Keratinocyte (primary cell): ENCODE data around the gene SLX4.

Experiments used
- EZH2 ChIP-seq: IDR thresholded peaks from one replicate; pipeline ENCODE4 v1.6.1; 2012; ENCODE audit warnings: inconsistent platforms, mild to moderate bottlenecking, low read length, moderate library complexity
- TF ChIP-seq, protein P1 (sequence below), 3 experiments: IDR thresholded peaks in 1 of 3; conservative IDR thresholded peaks in 1 of 3; optimal IDR thresholded peaks in 1 of 3; 2 replicates in 2 of 3; 3 replicates in 1 of 3; pipeline versions ENCODE3 to v1.5.1; 2011; ENCODE audit warnings: low read length in 3 of 3, mild to moderate bottlenecking in 3 of 3, moderate library complexity in 2 of 3, control low read depth in 1 of 3, inconsistent platforms in 1 of 3; ENCODE audit not compliant: insufficient read depth in 2 of 3; ENCODE audit errors: extremely low read depth in 1 of 3

DNA sequence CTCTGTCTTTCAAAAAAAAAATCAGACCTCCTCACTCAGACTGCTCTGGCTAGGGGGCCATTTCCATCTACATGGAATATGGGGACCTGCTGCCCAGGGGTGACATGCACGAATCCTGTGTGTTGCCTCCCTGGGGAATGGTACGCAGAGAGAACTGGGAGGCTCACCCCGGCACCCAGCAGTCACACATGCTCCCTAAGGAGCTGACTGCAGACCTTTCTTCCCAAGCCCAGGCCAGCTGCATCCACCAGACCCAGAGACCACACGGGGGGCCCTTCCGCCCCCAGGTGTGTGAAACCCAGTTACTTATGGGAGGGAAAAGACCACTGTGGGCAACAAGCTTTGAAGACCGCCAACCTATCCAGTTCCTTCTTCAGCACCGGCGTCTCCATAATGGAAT lies 27.0 kb downstream of the SLX4 start:
- TF ChIP-seq, protein P1, sequence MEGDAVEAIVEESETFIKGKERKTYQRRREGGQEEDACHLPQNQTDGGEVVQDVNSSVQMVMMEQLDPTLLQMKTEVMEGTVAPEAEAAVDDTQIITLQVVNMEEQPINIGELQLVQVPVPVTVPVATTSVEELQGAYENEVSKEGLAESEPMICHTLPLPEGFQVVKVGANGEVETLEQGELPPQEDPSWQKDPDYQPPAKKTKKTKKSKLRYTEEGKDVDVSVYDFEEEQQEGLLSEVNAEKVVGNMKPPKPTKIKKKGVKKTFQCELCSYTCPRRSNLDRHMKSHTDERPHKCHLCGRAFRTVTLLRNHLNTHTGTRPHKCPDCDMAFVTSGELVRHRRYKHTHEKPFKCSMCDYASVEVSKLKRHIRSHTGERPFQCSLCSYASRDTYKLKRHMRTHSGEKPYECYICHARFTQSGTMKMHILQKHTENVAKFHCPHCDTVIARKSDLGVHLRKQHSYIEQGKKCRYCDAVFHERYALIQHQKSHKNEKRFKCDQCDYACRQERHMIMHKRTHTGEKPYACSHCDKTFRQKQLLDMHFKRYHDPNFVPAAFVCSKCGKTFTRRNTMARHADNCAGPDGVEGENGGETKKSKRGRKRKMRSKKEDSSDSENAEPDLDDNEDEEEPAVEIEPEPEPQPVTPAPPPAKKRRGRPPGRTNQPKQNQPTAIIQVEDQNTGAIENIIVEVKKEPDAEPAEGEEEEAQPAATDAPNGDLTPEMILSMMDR (optimal IDR thresholded peaks at IDR 0.05 in 1 of 3, IDR thresholded peaks at IDR 0.05 in 1 of 3, conservative IDR thresholded peaks at IDR 0.05 in 1 of 3; ENCODE audit: extremely low read depth in 1 of 3, insufficient read depth in 2 of 3, low read length in 3 of 3), result no peak
- no peak for TF ChIP-seq EZH2
